Femur (tissue), 1 donor: ENCODE measurements around the gene RNF157.
"Not testable (repeated sequence)": the region's sequence is repeated elsewhere in the genome, so short reads cannot be mapped to it uniquely, and the experiment has no call there.

Experiments
- DNase-seq: peaks from one replicate; pipeline ENCODE4 v3.0.0-alpha.2; 2017

RNF157 gene

DNA sequence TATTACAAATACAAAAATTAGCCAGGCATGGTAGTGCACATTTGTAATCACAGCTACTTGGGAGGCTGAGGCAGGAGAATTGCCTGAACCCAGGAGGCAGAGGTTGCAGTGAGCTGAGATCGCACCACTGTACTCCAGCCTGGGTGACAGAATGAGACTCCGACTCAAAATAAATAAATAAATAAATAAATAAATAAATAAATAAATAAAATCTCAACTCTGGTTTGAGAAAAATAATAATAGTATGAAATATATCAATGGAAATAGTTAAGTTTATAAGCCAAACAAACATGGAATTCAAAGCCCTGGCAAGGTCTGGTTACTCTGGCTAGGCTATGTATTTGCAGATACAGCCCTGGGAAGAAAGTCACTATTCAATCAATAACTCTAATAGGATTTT, 53.5 kb downstream of the RNF157 start:
- DNase-seq: not testable (repeated sequence)

DNA sequence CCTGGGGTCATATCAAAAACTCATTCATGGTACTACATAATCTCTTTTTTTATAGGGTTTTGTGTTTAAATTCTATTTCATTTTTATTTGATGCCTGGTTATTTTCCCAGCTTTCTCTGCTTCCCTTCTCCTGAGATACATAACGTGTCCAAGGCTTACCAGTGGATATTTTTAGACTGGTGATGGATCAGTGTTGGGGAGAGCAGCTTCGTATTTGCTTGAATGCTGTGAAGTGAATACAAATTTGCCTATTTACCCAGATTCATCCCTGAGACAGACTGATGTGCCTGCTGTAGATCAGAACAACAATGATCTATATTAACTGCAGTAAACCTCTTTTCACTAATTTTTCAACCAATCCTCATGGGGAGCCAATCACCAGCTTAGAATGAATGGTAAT, 56.0 kb downstream of the RNF157 start:
- no peak for DNase-seq

DNA sequence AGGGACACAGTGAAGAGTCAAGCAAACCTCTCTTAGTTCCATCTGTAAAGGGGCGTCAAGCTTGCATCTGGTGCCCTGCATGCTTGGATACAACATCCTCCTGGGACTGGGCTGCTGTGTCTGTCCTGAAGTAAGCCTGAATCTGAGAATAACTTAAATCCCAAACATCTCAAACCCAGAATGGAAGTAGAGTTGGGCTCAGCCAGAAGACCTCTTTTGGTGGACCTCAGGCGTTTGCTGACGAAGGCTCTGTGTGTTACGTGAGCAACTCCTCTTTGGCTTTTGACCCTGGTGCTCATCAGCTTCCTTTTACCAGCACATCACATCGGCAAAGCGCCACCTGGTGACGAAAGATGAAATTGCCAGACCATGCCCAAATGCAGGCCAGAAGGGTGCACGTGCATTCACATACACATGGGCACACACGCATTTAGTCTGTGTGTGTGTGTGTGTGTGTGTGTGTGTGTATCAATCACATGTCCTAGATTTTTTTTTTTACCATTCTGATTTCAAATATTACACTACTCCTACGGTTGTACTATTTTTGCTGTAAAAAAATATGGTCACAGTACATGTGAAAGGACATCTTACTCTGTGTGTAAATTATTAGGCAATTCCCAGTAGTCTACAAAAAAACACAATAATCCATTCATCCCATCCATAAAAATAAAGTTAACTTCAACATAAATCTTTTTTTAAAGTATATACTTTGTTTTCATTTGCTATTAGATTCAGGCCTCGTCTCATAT, 58.1 kb downstream of the RNF157 start:
- peak; percentile 92 for DNase-seq

DNA sequence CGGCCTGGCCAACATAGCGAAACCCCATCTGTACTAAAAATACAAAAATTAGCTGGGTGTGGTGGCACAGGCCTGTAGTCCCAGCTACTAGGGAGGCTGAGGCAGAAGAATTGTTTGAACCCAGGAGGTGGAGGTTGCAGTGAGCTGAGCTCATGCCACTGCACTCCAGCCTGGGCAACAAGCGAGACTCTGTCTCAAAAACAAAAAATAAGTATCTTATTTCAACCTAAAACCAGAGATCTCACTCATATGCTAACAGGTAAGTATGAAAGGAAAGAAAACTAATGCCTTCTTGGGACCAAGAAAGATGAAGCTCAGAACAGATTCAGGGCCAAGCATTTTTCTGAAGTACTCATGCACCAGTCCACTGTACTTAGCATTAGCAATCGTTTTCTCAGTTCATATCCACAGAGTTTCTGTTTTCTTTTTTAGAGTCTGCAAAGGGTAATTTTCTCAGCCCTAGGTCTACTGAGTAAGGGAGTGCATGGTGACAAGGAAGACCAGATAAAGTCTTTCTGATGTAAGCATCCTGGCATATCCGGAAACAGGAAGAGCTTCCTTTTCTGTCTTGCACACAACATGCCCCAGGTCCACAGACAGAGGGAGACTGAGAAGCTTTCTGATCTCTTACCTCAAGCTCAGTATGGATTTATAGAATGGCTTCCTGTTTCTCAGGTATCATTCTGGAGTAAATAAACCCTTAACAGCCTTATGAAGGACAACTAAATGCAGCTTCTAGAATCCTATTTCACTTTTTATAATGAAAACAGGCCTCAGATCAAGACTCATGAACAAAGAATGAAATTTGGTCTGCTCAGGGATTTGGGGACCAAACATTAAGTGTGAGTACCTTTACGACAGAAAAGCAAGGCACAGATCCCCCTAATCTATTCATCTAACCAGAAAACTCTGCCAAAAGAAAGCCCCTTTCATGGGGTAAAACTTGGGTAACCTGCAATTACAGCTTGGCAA, 60.5 kb downstream of the RNF157 start:
- DNase-seq: no peak

DNA sequence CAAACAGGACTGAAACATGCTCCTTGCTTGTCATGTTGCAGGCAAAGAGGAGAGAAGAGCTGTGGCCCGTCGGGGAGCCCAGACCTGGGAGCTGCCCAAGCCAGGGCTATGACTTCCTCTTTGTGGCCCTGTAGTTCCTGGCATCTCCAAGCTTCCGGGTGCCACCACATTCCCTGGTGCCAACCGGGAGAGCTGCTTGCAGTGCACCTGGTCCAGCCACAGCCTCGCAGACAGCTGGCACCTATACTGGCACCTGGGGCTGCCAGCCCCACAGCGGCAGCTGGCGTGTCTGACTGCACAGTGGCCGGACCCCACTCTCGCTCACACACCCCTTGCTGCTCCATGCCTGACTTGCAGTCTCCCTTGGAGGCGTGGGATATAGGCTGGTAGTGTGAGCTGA, 62.2 kb downstream of the RNF157 start:
- DNase-seq: no peak

DNA sequence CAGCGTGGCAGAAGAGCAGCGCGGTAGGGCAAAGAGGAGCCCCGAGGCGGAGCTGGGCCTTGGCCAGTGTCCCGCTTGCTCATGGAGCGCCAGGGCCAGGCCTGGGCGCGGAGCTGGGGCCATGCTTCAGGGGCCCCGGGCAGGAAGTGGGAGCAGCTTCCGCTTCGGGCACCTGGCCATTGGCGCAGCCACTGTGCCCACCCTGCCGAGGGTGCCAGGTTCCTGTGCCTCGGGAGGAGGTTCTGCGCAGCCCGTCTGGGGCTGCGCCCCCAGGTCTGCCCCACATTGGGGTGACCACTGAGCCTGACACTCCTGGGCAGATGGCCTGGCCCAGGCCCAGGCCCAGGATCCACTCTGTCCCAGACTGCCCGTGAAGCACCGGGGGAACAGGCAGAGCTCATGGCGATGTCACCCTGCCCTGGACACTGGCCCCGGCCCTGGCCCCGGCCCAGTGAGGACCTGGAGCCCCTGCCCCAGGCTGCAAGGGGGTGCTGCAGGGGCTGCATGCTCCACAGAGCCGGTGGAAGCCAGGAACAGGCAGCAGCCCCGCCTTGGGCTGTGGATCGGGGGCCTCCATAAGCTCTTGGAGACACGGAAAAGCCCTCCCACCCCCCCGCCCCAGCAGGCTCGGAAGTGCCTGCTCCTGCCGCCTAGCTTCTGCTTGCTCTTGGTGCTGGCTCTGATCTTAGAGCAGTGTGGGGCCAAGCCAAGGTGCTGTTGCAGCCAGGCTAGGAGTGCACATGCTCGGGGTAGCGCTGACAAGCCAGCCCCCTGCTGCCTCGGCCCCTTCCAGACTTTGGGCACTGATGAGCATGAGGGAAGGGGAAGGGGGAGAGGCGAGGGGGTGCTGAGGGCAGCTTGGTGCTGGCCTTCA, 63.4 kb downstream of the RNF157 start:
- no peak for DNase-seq

DNA sequence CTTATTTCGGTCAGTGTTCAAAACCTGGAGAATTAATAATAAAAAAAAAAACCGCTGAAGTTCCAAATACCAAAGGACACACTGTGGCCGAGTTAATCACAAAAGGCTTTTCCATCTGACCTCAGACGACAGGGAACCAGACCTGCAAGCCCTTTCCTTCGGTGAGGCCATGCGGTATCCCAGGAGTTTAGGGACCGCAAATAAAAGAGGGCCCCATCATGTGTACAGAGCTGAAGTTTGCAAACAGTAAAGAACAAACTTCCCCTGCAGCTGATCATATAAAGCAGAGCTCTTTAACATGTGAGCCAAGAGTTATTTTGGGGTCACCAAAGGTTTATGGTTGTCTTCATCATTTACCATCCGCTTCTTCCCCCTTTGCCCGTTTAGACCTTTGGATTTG, 66.3 kb downstream of the RNF157 start:
- DNase-seq: no peak

DNA sequence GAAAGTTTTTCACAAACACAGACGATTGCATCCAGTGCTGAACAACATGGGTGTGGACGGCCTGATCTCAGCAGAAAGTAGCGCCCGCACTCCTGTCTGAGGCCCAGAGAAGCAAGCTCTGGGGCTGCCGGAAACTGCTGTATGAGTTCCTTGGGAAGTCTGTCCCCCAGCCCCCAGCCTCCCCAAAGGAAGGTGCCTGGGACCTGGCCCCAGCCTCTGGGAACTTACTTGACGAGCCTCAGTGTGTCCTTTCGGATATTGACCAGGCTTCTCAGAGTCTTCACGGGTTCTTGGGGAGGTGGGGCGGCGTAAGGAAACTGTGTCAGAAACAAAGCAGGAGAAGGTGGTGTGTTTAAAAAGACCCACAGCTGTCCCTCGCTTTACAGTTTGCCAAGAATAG, 66.8 kb downstream of the RNF157 start:
- no peak for DNase-seq

DNA sequence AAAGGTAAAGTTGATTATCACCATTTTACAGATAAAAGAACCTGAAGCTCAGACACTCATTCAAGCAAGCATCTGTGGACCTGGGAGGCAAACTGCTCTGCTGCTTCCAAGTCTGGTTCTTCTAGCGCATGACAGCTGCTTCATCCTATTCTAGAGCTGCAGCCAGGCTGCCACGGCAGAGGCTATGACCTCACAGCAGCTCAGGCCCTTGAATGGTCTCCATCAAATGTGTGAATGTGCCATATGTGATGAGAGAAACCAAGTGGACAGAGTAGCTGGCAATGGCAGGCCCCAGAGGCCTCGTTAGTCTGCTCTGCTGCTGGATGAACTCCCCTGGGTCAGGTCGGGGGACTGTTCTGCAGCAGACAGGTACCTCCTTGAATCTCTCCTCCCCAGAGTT, 68.6 kb downstream of the RNF157 start:
- no peak for DNase-seq

DNA sequence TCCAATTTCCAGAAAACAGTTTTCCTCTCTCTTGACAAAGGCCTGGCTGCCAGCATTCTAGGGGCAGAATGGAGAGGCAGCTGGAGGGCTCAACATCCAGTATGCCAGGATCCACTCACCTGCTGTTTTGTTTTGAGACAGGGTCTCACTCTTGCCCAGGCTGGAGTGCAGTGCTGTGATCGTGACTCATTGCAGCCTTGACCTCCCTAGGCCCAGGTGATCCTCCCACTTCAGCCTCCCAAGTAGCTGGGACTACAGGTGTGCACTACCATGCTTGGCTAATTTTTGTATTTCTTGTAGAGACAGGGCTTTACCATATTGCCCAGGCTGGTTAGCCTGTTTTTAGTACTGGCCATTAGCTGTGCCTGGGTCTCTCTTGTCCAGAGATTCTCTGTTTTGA, 70.2 kb downstream of the RNF157 start:
- DNase-seq: no peak

DNA sequence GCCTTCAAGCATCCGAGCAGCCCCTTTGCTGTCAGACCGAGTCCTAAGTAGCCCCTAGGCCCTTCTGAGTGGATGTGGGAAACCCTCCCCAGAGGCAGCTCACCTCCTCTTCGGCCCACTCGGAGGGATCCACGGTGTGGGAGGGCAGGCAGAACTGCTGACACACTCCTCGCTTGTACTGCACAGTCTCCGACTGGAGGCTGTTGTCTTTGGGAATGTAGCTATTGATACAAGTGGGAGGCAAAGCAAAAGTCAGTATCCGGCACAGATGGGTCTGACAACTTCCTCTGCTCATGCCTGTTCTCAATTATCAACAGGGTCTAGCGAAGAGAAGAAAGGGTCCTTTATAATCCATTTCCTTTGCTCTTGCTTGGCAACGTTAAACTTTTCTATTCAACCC, 73.4 kb downstream of the RNF157 start:
- no peak for DNase-seq

DNA sequence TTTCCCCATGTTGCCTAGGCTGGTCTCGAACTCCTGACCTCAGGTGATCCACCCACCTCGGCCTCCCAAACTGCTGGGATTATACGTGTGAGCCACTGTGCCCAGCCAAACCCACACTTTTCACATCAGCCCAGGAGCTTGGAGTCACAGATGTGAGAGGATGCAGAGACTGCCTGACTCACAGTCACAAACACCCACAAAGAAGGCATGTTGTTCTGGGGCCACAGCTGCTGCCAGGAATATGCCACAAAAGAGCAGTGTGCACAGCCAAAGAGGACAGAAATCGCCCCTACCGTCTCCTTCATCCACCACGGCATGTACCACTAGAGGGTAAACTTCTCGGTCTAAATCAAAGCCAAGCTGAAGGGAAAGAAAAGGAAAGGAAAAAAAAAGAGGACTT, 74.1 kb downstream of the RNF157 start:
- DNase-seq: peak; percentile 48

DNA sequence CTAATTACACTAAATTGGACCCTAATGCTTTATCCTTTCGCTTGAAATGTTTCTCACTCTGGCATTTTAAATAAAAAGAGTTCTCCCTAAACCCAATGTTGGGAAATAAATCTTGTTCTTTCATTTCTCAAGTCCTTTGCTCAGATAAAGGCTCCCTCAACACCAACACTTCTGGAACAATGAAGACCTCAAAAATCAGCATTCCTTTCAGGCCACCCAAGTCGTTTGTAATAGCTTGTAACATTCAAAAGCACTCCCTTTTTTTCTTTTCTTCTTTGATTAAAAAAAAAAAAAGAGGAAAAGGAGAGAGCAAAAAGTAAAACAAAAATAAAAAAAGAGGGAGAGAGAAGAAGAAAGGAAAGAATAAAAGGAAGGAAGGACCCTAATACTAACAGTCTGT, 76.0 kb downstream of the RNF157 start:
- DNase-seq: no peak

DNA sequence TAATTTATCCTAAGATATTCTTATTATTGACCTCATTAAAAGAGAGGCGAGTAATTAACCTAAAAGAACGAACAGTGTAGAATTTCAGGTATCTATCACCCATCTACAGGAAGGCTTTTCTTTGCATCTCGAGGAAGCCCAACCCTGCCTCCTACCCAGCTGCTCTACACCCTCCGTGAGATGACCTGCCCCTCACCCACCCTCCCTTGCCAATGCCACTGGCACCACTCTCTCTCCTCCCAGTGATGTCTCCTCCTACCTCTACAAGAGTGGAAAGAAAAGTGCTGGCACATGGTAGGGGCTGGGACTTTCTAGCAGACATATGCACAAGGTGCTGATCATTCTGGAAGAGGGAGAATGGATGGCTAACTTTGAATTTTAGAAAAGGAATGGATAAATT, 76.4 kb downstream of the RNF157 start:
- DNase-seq: no peak

DNA sequence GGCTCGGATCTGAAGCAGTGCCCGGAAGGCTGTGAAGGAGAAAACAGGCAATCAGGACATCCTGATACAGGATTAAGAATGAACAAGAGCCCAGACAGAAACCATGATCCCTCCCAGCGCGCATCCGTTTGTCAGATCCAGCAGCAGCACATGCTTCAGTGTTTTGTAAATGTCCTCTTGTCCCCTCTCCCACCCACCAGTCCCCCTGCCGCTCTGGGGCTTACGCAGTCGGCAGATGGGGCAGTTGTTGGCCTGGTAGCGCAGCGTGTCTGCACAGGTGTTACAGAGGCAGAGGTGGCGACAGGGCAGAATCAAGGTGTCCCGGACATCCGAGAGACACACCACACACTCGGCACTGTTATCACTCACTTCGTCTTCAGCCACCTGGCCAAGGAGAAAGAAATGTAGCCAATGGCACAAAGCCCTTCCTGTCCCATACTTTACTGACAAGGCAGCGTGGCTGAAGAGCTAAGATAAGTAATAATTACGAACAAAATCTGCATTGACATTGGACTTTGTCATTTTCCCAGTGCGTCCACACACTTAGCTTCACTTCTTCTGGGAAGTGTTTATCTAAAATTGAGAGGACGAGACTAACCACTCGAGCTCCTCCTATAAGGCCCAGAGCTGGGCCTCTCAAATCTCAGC, 78.5 kb downstream of the RNF157 start:
- no peak for DNase-seq

DNA sequence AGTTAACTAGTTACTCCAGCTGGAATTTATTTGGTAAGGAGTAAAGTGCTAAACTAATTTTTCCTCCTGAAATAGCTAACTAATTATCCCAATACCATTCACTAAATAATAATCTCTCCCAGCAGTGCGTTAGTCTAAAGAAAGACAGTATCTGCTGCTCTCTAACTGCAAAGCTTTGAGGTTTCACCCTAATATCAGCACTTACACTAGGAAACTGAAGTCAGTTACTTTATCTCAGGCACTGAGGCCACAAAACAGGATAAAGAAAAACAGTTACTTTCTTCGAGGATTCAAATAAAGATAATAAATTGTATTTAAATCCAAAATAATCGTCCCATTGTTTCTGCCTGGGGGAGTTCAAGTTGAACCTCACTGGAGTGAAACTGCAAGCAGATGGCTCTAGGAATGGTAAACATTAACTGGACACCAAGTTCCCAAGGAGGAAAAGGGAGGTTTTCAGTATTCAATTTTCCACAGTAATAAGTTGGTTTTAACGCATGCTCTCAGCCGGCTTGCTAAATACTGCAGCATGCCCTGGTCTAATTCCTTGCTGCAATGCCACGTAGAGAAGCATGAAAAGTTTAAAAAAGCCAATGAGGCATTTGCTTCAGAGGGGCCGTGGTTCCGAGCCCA, 79.3 kb downstream of the RNF157 start:
- no peak for DNase-seq

DNA sequence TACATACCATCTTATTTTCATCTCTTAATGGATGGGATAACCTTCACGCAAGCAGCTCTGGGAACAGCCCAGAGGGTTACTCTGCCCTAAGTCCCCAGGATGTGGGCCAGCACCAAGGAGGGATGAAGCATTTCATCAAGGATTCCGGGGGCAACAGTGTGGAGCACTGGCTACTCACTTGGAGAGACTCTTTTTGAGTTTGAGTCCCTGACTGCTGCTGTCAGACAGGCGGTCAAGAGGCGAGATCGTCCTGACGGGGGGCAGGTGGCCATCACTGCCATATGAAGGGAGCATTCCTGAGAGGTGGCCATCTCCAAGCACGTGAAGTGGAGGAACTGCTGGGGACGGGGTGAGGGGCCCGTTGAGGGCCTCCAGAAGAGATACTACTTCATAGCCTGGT, 81.1 kb downstream of the RNF157 start:
- no peak for DNase-seq

DNA sequence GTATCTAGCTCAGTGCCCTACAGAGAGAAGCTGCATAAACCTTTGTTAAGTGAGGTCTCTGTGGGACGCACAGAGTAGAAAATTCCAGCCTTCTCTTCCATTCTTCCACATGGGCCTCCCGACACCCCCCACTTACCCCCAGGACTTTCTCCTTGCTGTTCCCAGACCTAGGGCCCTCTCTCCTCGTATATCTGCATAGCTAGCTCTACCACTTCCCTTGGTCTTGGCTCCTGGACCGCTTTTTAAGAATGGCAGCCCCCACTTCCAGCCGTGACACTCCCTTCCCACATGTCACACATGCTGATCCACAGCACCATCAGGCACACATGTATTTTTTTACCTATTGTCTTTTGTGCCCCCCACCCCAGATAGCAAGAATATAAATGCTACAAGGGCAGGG, 82.5 kb downstream of the RNF157 start:
- DNase-seq: no peak

DNA sequence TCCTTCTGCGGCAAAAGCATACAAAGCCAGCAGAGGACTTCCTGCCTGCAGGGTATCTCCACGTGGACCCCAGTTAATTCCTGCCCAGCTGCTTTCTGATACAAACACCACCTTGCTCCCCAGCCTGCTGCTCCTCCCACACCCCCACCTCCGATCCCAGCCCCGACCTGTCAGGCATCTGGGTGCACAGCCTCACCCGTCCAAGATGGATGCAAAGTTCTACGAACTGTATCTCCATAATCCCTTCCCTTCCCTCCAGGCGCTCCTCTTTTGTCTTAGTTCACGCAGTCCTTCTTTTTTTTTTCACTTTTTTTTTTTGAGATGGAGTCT, 83.7 kb downstream of the RNF157 start:
- no peak for DNase-seq

DNA sequence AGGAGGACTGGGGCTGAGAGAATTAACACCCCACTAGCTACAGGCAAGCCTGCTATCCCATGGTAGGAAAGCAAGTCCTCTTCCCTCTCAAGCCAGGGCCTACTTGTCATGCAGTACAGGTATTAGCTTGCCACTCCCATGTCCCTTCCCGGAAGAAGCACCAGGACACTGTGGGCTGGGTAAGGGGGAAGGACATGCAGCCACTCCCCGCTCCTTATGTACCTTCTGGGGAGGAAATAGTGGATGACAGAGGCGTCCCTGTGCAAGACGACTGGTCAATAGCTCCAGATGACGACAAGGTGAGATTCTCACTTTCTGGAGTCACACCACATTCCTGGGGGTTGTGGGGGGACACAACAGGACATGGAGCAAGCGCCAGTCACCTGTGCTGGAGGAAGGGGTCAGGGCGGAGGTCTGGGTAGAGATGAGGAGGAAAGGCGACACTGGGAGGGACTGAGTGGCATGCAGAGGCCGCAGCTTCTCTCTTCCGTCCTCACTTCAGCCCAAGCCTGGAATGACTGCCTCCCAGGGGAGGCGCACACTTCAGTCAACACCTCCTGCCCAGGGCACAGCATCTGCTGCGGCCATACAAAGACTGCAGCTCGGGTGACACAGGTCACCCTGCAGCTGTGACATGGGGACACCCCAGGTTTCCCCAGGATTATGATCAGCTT, 84.2 kb downstream of the RNF157 start:
- no peak for DNase-seq

DNA sequence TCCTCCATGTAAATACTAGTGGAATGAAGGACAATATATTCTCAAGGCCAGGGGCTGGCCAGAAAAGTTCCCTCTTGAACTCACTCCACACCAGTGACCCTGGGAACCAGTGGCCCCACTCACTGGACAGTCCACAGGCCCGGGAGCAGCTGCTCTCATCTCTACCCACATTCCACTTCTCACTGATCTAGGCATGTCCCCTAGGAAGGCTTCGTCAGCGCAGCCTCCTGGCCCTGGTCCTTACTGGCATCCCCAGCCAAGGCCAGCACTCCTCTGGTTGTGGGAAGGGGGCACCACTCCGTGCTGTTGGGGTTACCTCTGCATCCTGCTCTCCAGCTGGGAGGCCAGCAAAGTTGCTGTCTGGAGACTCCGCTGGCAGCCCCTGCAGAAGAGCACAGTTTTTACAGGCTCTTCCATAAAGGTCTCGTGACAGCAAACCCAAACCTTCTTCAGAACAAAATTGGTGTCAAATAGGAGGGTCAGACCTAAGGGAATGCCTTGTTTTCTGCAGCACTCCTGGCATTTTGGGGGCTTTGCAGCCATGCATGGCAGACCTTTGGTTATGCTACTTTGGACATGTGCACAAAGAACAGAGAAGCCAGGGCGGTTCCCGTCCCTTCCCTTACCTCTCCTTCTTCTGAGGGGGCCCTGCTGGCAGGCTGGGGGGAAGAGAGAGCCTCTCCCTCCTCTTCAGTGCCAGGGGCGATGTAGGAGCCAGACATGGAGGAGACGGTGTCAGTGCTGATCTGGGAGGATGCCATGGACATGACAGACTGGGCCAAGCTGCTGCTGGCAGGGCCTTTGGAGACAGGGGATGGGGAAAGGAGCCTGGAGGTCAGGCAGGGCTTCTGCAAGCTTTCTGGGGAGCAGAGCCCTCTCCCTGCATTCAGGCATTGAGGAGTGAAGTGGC, 85.1 kb downstream of the RNF157 start:
- no peak for DNase-seq
